ENCODE measurements around the gene HSPBP1.

GRCh38 chr19:55310498-55310897 is 30.6 kb upstream of the HSPBP1 start:
- TF ChIP-seq GATA2 (IDR thresholded peaks at IDR 0.05; ENCODE audit: low read depth, low read length) (no peak), GATA3 (IDR thresholded peaks at IDR 0.05; ENCODE audit: low read depth, low read length) (no peak)

All from SH-SY5Y (cell line).